Pancreas (tissue), 10 donors: ENCODE measurements around the gene RBBP8. TPM values are rescaled to one million over a fixed set of nuclear protein-coding genes. Genes with fewer than 3 reads are reported as not detected.

Experiments used
- ATAC-seq, 4 donors: fragments of 200-7000 bp; cut with Tn5 transposase; one replicate each; pipeline versions ENCODE4 v1.8.0 to v1.9.1; 2020; ENCODE audit warnings: mild to moderate bottlenecking in 4 of 4, moderate library complexity in 4 of 4
- DNase-seq, 6 donors: peaks; one replicate each; pipeline ENCODE4 v3.0.0-alpha.2; 2020
- FAIRE-seq: peaks from 2 replicates; lab custom pipeline; 2012; peaks lifted over from hg19 to GRCh38; lab: Jason Lieb, UNC
- H3K27ac ChIP-seq, 4 donors: fragments of 200-600 bp; sonication (generic); 1 replicate in 3 of 4; 2 replicates in 1 of 4; pipeline versions ENCODE4 v1.5.0 to v1.8.0; 2020
- H3K27me3 ChIP-seq, 4 donors: fragments of 200-600 bp; one replicate each; pipeline ENCODE4 v1.8.0; 2021
- H3K36me3 ChIP-seq, 3 donors: fragments of 200-600 bp; sonication (generic) in 1 of 3; one replicate each; pipeline versions ENCODE4 v1.5.0 to v1.8.0; 2020 to 2021
- H3K4me1 ChIP-seq, 3 donors: fragments of 200-600 bp; one replicate each; pipeline ENCODE4 v1.8.0; 2021
- H3K4me3 ChIP-seq, 4 donors: fragments of 200-600 bp; sonication (generic) in 2 of 4; one replicate each; pipeline versions ENCODE4 v1.5.0 to v1.8.0; 2020 to 2021
- H3K9me3 ChIP-seq, 4 donors: fragments of 200-600 bp; one replicate each; pipeline ENCODE4 v1.8.0; 2021
- CTCF ChIP-seq, 4 donors: fragments of 200-600 bp; sonication (generic) in 3 of 4; IDR thresholded peaks; one replicate each; pipeline versions ENCODE4 v1.5.0 to v1.8.0; 2021; ENCODE audit warnings: antibody characterized with exemption in 4 of 4
- WGBS, 2 donors: extraction: QIAGEN DNeasy Blood & Tissue Kit; methylation state at CpG; one replicate each; pipeline ENCODE4 v1.1.7; 2013; 5-methylcytosine and 5-hydroxymethylcytosine counted together
- intact Hi-C, 3 donors: fragments of 100-400 bp; cut with DNase I; formaldehyde crosslinking; loops; one replicate each; pipeline versions ENCODE4 v1.11.1 to v1.14.2; 2022
- polyA plus RNA-seq, 2 donors: library from polyadenylated mRNA; stranded (reverse); fragments of 200-250 nt; gene quantifications; one replicate each; pipeline ENCODE4 v1.2.3, GENCODE V29; 2013
- total RNA-seq, 6 donors: library from RNA; stranded (reverse); fragmentation: NEBNext Ultra II Directional in 4 of 6; extraction: Animal tissue kit (Norgen Biotek cat#: 25700) in 4 of 6; gene quantifications; one replicate each; pipeline versions ENCODE4 v1.2.1 to v1.2.4, GENCODE V29; 2021 to 2023
- donor health status: healthy with polysubstance abuse.
- donor health status: DM: no; HTN: no; CAD: no; lungs with moderate emphysema.
- donor health status: DM: no; HTN: no; CAD: no.
- donor health status: control.
- donor health status: control.
- donor health status: Bipolar disorder and iron deficiency.
- donor health status: DM: yes; HTN: yes; CAD: no.
- donor health status: DM: no; HTN: no; CAD: no.
- donor health status: DM: no; HTN: no; CAD: no.
- donor health status: DM: yes; HTN: yes; CAD: no.

Gene RBBP8
- total and polyA plus RNA-seq, 8 donors = 10.9 to 32.7 (median 19.0) TPM

- H3K4me1 ChIP-seq = no peaks in the 10 kb centered on the region
- H3K9me3 ChIP-seq = no peaks in the 10 kb centered on the region
- intact Hi-C loops = no loop called here
- no peaks in the 10 kb centered on the region for H3K27me3 ChIP-seq
- no peak overlapping the region for H3K27ac ChIP-seq
- no peak for FAIRE-seq
- no peak for TF ChIP-seq CTCF (IDR thresholded peaks at IDR 0.05)
- H3K4me3 ChIP-seq = no peak overlapping the region
- peak in 3 of 4 donors; percentile 47 to 70 (median 70) for ATAC-seq
- no peaks in the 10 kb centered on the region for H3K36me3 ChIP-seq
- peak in 1 of 6 donors; percentile 46 for DNase-seq
- 81 to 88% methylated on average over 5 of the region's 5 CpGs for WGBS, 2 donors
Measured at GRCh38 chr18:23071285-23071684, 138.2 kb downstream of the RBBP8 start.

- Histone ChIP-seq H3K36me3 (no peaks in the 10 kb centered on the region), H3K9me3 (no peaks in the 10 kb centered on the region), H3K4me3 (no peak overlapping the region), H3K27me3 (no peaks in the 10 kb centered on the region), H3K4me1 (no peaks in the 10 kb centered on the region), H3K27ac (no peak overlapping the region)
- TF ChIP-seq CTCF (IDR thresholded peaks at IDR 0.05) = no peak
- WGBS, 2 donors = 89 to 94% methylated on average over 9 of the region's 9 CpGs
- no peak for FAIRE-seq
- ATAC-seq = no peak
- intact Hi-C loops = no loop called here
- no peak for DNase-seq
Measured at GRCh38 chr18:23072079-23072478, 139.0 kb downstream of the RBBP8 start.

- FAIRE-seq = no peak
- 59 to 70% methylated on average over 8 of the region's 8 CpGs for WGBS, 2 donors
- no peaks in the 10 kb centered on the region for H3K27me3 ChIP-seq
- no peaks in the 10 kb centered on the region for H3K9me3 ChIP-seq
- no peak overlapping the region for H3K27ac ChIP-seq
- no peak for TF ChIP-seq CTCF (IDR thresholded peaks at IDR 0.05)
- DNase-seq = no peak
- intact Hi-C loops = no loop called here
- no peak overlapping the region for H3K4me3 ChIP-seq
- H3K4me1 ChIP-seq = no peaks in the 10 kb centered on the region
- no peak for ATAC-seq
- no peaks in the 10 kb centered on the region for H3K36me3 ChIP-seq
Measured at GRCh38 chr18:23073996-23074606, 141.0 kb downstream of the RBBP8 start.

Other genes starting within 250 kb of the RBBP8 start
- gene CABLES1, start 202.2 kb downstream of the RBBP8 start, total RNA-seq = 1 to 10 TPM; 2.8 to 5.7 (median 3.7) TPM
- 1 to 10 TPM; 2.0 to 3.0 TPM for gene CABLES1, start 202.2 kb downstream of the RBBP8 start, polyA plus RNA-seq